Thyroid gland (tissue), 4 donors: ENCODE measurements around the gene HYAL4.

ENCODE experiments used
- POLR2A ChIP-seq, 2 donors: fragments of 450-650 bp; IDR thresholded peaks; one replicate each; pipeline ENCODE4 v1.6.1; 2017; ENCODE audit warnings: antibody characterized with exemption in 2 of 2, mild to moderate bottlenecking in 2 of 2, moderate library complexity in 1 of 2
- TF ChIP-seq, protein P1 (sequence below), 6 experiments: fragments of 200-600 bp in 3 of 6; fragments of 450-650 bp in 3 of 6; sonication (generic) in 3 of 6; IDR thresholded peaks; one replicate each; pipeline ENCODE4 v1.5.1; 2016 to 2019; ENCODE audit warnings: antibody characterized with exemption in 6 of 6, mild to moderate bottlenecking in 2 of 6, inconsistent platforms in 1 of 6, moderate library complexity in 1 of 6

DNA sequence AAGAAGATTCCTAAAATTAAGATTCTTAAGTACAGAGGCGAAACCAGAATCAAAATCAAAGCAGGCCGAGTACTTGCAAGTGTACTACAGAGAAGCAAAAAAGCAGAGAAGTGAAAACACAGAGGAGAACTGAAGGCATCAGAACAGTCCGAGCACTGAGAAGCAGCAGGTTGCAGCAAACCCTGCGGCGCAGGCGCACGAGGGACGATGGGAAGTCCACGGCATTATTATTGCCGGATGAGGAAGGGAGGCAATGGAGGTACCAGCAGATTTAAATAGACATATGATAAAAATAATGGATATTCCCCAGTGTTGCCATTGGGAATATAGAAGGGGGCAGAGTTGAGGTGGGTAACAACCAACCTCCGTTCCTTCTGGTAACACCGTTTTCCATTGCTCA lies 72.9 kb downstream of the HYAL4 start:
- TF ChIP-seq, protein P1, sequence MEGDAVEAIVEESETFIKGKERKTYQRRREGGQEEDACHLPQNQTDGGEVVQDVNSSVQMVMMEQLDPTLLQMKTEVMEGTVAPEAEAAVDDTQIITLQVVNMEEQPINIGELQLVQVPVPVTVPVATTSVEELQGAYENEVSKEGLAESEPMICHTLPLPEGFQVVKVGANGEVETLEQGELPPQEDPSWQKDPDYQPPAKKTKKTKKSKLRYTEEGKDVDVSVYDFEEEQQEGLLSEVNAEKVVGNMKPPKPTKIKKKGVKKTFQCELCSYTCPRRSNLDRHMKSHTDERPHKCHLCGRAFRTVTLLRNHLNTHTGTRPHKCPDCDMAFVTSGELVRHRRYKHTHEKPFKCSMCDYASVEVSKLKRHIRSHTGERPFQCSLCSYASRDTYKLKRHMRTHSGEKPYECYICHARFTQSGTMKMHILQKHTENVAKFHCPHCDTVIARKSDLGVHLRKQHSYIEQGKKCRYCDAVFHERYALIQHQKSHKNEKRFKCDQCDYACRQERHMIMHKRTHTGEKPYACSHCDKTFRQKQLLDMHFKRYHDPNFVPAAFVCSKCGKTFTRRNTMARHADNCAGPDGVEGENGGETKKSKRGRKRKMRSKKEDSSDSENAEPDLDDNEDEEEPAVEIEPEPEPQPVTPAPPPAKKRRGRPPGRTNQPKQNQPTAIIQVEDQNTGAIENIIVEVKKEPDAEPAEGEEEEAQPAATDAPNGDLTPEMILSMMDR (IDR thresholded peaks at IDR 0.05): no peak
- TF ChIP-seq POLR2A (IDR thresholded peaks at IDR 0.05): no peak
